GM10266 (cell line): ENCODE measurements around the gene RERE.

Experiments used
- DNase-seq: peaks from one replicate; pipeline ENCODE4 v3.0.0; 2012; ENCODE audit errors: extremely low spot score
- CTCF ChIP-seq: IDR thresholded peaks from 2 replicates; pipeline ENCODE4 v1.5.1; 2012; ENCODE audit warnings: mild to moderate bottlenecking, low read depth; ENCODE audit not compliant: control insufficient read depth, insufficient read depth; ENCODE audit errors: missing control alignments

RERE gene

GRCh38 chr1:8396083-8396785 lies 421.2 kb downstream of the RERE start:
- DNase-seq, result no peak
- TF ChIP-seq CTCF, result no peak

GRCh38 chr1:8395433-8395866 lies 422.0 kb downstream of the RERE start:
- no peak for TF ChIP-seq CTCF
- peak; percentile 26 for DNase-seq

DNA sequence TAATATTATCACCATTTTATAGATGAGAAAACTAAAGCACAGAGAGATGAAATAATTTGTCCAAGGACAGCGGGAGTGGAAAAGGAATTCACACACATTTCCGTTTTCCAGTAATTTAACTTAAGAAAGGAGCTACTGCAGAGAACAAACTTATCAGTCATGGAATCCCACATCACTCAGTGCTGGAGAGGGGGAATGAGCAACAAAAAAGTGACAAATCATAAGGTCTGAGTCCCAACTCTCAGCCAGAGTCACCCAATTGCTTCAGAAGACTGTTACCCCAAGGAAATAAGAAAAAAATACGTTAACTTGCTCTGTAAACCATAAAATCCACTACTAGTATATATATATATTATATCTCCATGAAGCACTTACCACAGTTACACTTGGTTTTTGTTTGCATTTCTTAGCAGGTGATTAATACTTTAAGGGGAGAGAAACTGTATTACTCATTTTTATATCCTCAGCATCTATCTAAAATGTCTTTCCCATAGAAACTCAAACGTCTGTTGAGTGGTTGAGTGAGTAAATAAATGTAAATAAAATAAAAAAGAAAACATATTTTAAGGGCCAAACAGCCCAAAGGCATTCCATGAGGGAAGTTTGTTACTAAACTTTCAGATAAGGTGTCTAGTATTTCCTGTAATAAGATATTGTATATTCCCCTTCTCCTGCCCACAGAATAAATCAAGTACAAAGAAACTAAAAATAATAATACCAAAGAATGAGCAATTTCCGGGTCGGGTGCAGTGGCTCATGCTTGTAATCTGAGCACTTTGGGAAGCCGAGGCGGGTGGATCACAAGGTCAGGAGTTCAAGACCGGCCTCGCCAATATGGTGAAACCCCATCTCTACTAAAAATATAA lies 422.8 kb downstream of the RERE start:
- TF ChIP-seq CTCF, result no peak
- DNase-seq, result no peak

DNA sequence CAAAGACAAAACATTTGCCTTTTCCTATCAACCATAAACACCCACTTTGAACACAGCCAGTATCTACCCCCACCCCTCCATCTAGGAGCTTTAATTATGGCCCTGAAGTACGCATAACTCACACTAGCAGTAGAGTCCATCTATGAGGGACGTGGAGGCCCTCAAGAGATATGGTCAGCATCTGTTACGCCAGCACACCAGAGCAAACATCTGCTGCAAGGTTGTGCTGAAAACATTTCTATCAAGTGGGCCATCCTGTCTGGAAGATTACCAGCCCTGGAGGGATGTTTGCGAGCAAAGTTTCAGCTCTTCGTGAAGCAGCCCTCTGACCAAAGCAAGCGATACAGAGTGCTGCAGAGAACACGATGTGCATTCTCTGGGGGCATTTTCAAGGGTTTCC lies 424.9 kb downstream of the RERE start:
- no peak for TF ChIP-seq CTCF
- DNase-seq, result no peak

DNA sequence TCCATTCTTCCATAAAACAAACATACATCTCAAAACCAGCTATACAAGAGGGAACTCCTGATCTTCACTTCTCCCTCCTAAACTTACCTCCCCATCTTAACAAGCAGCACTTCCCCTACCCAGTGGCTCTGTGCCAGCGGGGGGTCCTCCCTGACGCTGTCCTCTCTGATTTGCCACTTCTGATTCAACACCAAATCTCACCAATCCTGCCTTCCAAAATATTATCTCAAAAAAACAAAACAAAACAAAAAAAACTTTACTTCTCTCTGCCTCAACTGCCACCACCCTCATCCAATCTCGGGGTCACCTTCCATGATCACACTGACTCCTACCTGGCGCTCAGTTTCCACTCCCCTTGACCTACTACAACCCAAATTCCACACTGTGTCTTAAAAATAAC lies 426.7 kb downstream of the RERE start:
- DNase-seq, result no peak
- no peak for TF ChIP-seq CTCF

GRCh38 chr1:8389958-8390535 lies 427.4 kb downstream of the RERE start:
- TF ChIP-seq CTCF, result no peak
- DNase-seq, result no peak
